ENCODE measurements around the gene SEMA3E. TPM values are rescaled to one million over a fixed set of nuclear protein-coding genes. Genes with fewer than 3 reads are reported as not detected.

SEMA3E gene
- total RNA-seq, 1 experiment from 2014 or later: 5.8 TPM

- Histone ChIP-seq H3K36me3 (replicated peaks; ENCODE audit: control insufficient read depth, insufficient read depth, low read length) (no peaks in the 10 kb centered on the region), H3K27me3 (ENCODE audit: control insufficient read depth, insufficient read depth, low read length) (no peaks in the 10 kb centered on the region), H3K4me3 (ENCODE audit: insufficient read depth, low read depth, low read length) (no peak overlapping the region)
- DNase-seq: no peak
These were observed 98.8 kb downstream of the SEMA3E start for GRCh38 chr7:83550100-83550499.

GRCh38 chr7:83548250-83548649 lies 100.7 kb downstream of the SEMA3E start:
- Histone ChIP-seq H3K4me3 (ENCODE audit: insufficient read depth, low read depth, low read length) (no peak overlapping the region), H3K36me3 (replicated peaks; ENCODE audit: control insufficient read depth, insufficient read depth, low read length) (no peaks in the 10 kb centered on the region), H3K27me3 (ENCODE audit: control insufficient read depth, insufficient read depth, low read length) (no peaks in the 10 kb centered on the region)
- no peak for DNase-seq

- Histone ChIP-seq H3K4me3 (ENCODE audit: insufficient read depth, low read depth, low read length) (no peak overlapping the region), H3K36me3 (replicated peaks; ENCODE audit: control insufficient read depth, insufficient read depth, low read length) (no peaks in the 10 kb centered on the region), H3K27me3 (ENCODE audit: control insufficient read depth, insufficient read depth, low read length) (no peaks in the 10 kb centered on the region)
- DNase-seq: no peak
These were observed 101.4 kb downstream of the SEMA3E start for GRCh38 chr7:83547526-83547925.

- DNase-seq: no peak
These were observed 102.4 kb downstream of the SEMA3E start for GRCh38 chr7:83546586-83546985.

GRCh38 chr7:83541187-83541960 lies 107.6 kb downstream of the SEMA3E start:
- H3K27me3 ChIP-seq (ENCODE audit: control insufficient read depth, insufficient read depth, low read length): no peaks in the 10 kb centered on the region
- H3K4me3 ChIP-seq (ENCODE audit: insufficient read depth, low read depth, low read length): no peak overlapping the region
- no peak for DNase-seq
- no peaks in the 10 kb centered on the region for H3K36me3 ChIP-seq (replicated peaks; ENCODE audit: control insufficient read depth, insufficient read depth, low read length)

More at GRCh38 chr7:83546586-83546985, 102.4 kb downstream of the SEMA3E start:
- Histone ChIP-seq H3K4me3 (ENCODE audit: insufficient read depth, low read depth, low read length) (no peak overlapping the region), H3K36me3 (replicated peaks; ENCODE audit: control insufficient read depth, insufficient read depth, low read length) (no peaks in the 10 kb centered on the region), H3K27me3 (ENCODE audit: control insufficient read depth, insufficient read depth, low read length) (no peaks in the 10 kb centered on the region)

GRCh38 chr7:83534488-83534887 lies 114.5 kb downstream of the SEMA3E start:
- Histone ChIP-seq H3K27me3 (ENCODE audit: control insufficient read depth, insufficient read depth, low read length) (no peaks in the 10 kb centered on the region), H3K4me3 (ENCODE audit: insufficient read depth, low read depth, low read length) (no peak overlapping the region), H3K36me3 (replicated peaks; ENCODE audit: control insufficient read depth, insufficient read depth, low read length) (no peaks in the 10 kb centered on the region)
- DNase-seq: no peak

- H3K27me3 ChIP-seq (ENCODE audit: control insufficient read depth, insufficient read depth, low read length): no peaks in the 10 kb centered on the region
- no peaks in the 10 kb centered on the region for H3K36me3 ChIP-seq (replicated peaks; ENCODE audit: control insufficient read depth, insufficient read depth, low read length)
- no peak overlapping the region for H3K4me3 ChIP-seq (ENCODE audit: insufficient read depth, low read depth, low read length)
- no peak for DNase-seq
These were observed 116.7 kb downstream of the SEMA3E start for GRCh38 chr7:83532219-83532618.

GRCh38 chr7:83531766-83532165 lies 117.2 kb downstream of the SEMA3E start:
- no peaks in the 10 kb centered on the region for H3K36me3 ChIP-seq (replicated peaks; ENCODE audit: control insufficient read depth, insufficient read depth, low read length)
- no peaks in the 10 kb centered on the region for H3K27me3 ChIP-seq (ENCODE audit: control insufficient read depth, insufficient read depth, low read length)
- no peak overlapping the region for H3K4me3 ChIP-seq (ENCODE audit: insufficient read depth, low read depth, low read length)
- no peak for DNase-seq

GRCh38 chr7:83528925-83529423 lies 120.0 kb downstream of the SEMA3E start:
- Histone ChIP-seq H3K4me3 (ENCODE audit: insufficient read depth, low read depth, low read length) (no peak overlapping the region), H3K36me3 (replicated peaks; ENCODE audit: control insufficient read depth, insufficient read depth, low read length) (no peaks in the 10 kb centered on the region), H3K27me3 (ENCODE audit: control insufficient read depth, insufficient read depth, low read length) (no peaks in the 10 kb centered on the region)
- no peak for DNase-seq

- peak; percentile 1 for DNase-seq
- Histone ChIP-seq H3K27me3 (ENCODE audit: control insufficient read depth, insufficient read depth, low read length) (no peaks in the 10 kb centered on the region), H3K36me3 (replicated peaks; ENCODE audit: control insufficient read depth, insufficient read depth, low read length) (no peaks in the 10 kb centered on the region), H3K4me3 (ENCODE audit: insufficient read depth, low read depth, low read length) (no peak overlapping the region)
These were observed 124.5 kb downstream of the SEMA3E start for GRCh38 chr7:83524277-83525075.

GRCh38 chr7:83520726-83521125 lies 128.2 kb downstream of the SEMA3E start:
- no peaks in the 10 kb centered on the region for H3K27me3 ChIP-seq (ENCODE audit: control insufficient read depth, insufficient read depth, low read length)
- H3K4me3 ChIP-seq (ENCODE audit: insufficient read depth, low read depth, low read length): no peak overlapping the region
- no peaks in the 10 kb centered on the region for H3K36me3 ChIP-seq (replicated peaks; ENCODE audit: control insufficient read depth, insufficient read depth, low read length)
- no peak for DNase-seq

GRCh38 chr7:83519240-83519639 lies 129.7 kb downstream of the SEMA3E start:
- no peaks in the 10 kb centered on the region for H3K27me3 ChIP-seq (ENCODE audit: control insufficient read depth, insufficient read depth, low read length)
- H3K36me3 ChIP-seq (replicated peaks; ENCODE audit: control insufficient read depth, insufficient read depth, low read length): no peaks in the 10 kb centered on the region
- H3K4me3 ChIP-seq (ENCODE audit: insufficient read depth, low read depth, low read length): no peak overlapping the region
- DNase-seq: no peak

- no peaks in the 10 kb centered on the region for H3K27me3 ChIP-seq (ENCODE audit: control insufficient read depth, insufficient read depth, low read length)
- H3K4me3 ChIP-seq (ENCODE audit: insufficient read depth, low read depth, low read length): no peak overlapping the region
- no peak for DNase-seq
These were observed 131.8 kb downstream of the SEMA3E start for GRCh38 chr7:83517035-83517700.

GRCh38 chr7:83514977-83515376 lies 134.0 kb downstream of the SEMA3E start:
- Histone ChIP-seq H3K36me3 (replicated peaks; ENCODE audit: control insufficient read depth, insufficient read depth, low read length) (no peaks in the 10 kb centered on the region), H3K27me3 (ENCODE audit: control insufficient read depth, insufficient read depth, low read length) (no peaks in the 10 kb centered on the region), H3K4me3 (ENCODE audit: insufficient read depth, low read depth, low read length) (no peak overlapping the region)
- peak; percentile 1 for DNase-seq

More at GRCh38 chr7:83517035-83517700, 131.8 kb downstream of the SEMA3E start:
- no peaks in the 10 kb centered on the region for H3K36me3 ChIP-seq (replicated peaks; ENCODE audit: control insufficient read depth, insufficient read depth, low read length)
